Right atrium auricular region (tissue), 2 donors: ENCODE results near the gene SLC22A4. TPM values are rescaled to one million over a fixed set of nuclear protein-coding genes. Genes with fewer than 3 reads are reported as not detected.

Experiments used
- DNase-seq: peaks from one replicate; pipeline ENCODE4 v3.0.0-alpha.2; 2019; ENCODE audit warnings: low spot score
- H3K27ac ChIP-seq, 2 donors: fragments of 200-600 bp; sonication (generic); 1 replicate in 1 of 2; 2 replicates in 1 of 2; pipeline ENCODE4 v1.5.1; 2016 to 2019
- H3K27me3 ChIP-seq, 2 donors: fragments of 200-600 bp; sonication (generic); one replicate each; pipeline versions ENCODE4 v1.5.1 to v1.6.0; 2017 to 2019
- H3K36me3 ChIP-seq: fragments of 200-600 bp; sonication (generic); one replicate; pipeline ENCODE4 v1.5.1; 2016
- H3K4me1 ChIP-seq, 2 donors: fragments of 200-600 bp; sonication (generic); one replicate each; pipeline versions ENCODE4 v1.5.1 to v1.6.0; 2017 to 2019
- H3K4me3 ChIP-seq, 2 donors: fragments of 200-600 bp; sonication (generic); 1 replicate in 1 of 2; 2 replicates in 1 of 2; pipeline ENCODE4 v1.5.1; 2017 to 2019; ENCODE audit warnings: mild to moderate bottlenecking in 1 of 2, moderate library complexity in 1 of 2
- H3K9me3 ChIP-seq, 2 donors: fragments of 200-600 bp; sonication (generic); one replicate each; pipeline ENCODE4 v1.5.1; 2019
- CTCF ChIP-seq, 2 donors: fragments of 200-600 bp; sonication (generic); IDR thresholded peaks; one replicate each; pipeline ENCODE4 v1.5.1; 2019; ENCODE audit warnings: antibody characterized with exemption in 2 of 2
- total RNA-seq, 2 donors: library from RNA; depleted of rRNA; stranded (reverse); fragments of >200 nt; gene quantifications; one replicate each; pipeline ENCODE4 v1.1.0, GENCODE V29; 2016

Gene SLC22A4
- total RNA-seq, 2 donors from 2014 or later, result 1.5 to 2.8 TPM

- TF ChIP-seq CTCF (IDR thresholded peaks at IDR 0.05), result no peak
- peak overlapping the region in 1 of 2 donors; percentile 15 for H3K27ac ChIP-seq
- no peak overlapping the region for H3K4me3 ChIP-seq
- DNase-seq, result peak; percentile 56
- peaks cover 0 to 39% of the 10 kb centered on the region in 2 donors for H3K4me1 ChIP-seq
- peaks cover 15% of the 10 kb centered on the region for H3K36me3 ChIP-seq
- H3K27me3 ChIP-seq, result no peaks in the 10 kb centered on the region
- H3K9me3 ChIP-seq, result no peaks in the 10 kb centered on the region
These were observed 26.0 kb upstream of the SLC22A4 start for GRCh38 chr5:132267931-132268768.

- peak; percentile 55 for DNase-seq
- no peak for TF ChIP-seq CTCF (IDR thresholded peaks at IDR 0.05)
- no peak overlapping the region for H3K27ac ChIP-seq
These were observed 25.2 kb upstream of the SLC22A4 start for GRCh38 chr5:132268769-132269551.

GRCh38 chr5:132269635-132270334 lies 24.4 kb upstream of the SLC22A4 start:
- H3K27ac ChIP-seq, result no peak overlapping the region
- H3K36me3 ChIP-seq, result peaks cover 15% of the 10 kb centered on the region
- peaks cover 0 to 23% of the 10 kb centered on the region in 2 donors for H3K4me1 ChIP-seq
- DNase-seq, result peak; percentile 43
- H3K9me3 ChIP-seq, result no peaks in the 10 kb centered on the region
- H3K27me3 ChIP-seq, result no peaks in the 10 kb centered on the region
- TF ChIP-seq CTCF (IDR thresholded peaks at IDR 0.05), result no peak
- H3K4me3 ChIP-seq, result no peak overlapping the region

More at GRCh38 chr5:132268769-132269551, 25.2 kb upstream of the SLC22A4 start:
- Histone ChIP-seq H3K27me3 (no peaks in the 10 kb centered on the region), H3K4me3 (no peak overlapping the region), H3K9me3 (no peaks in the 10 kb centered on the region), H3K36me3 (peaks cover 15% of the 10 kb centered on the region), H3K4me1 (peaks cover 0 to 31% of the 10 kb centered on the region in 2 donors)

- Histone ChIP-seq H3K4me3 (no peak overlapping the region), H3K9me3 (no peaks in the 10 kb centered on the region), H3K4me1 (peaks cover 0 to 18% of the 10 kb centered on the region in 2 donors), H3K36me3 (peaks cover 15% of the 10 kb centered on the region), H3K27me3 (no peaks in the 10 kb centered on the region), H3K27ac (no peak overlapping the region)
- DNase-seq, result no peak
- TF ChIP-seq CTCF (IDR thresholded peaks at IDR 0.05), result no peak
These were observed 23.9 kb upstream of the SLC22A4 start for GRCh38 chr5:132270335-132270665.

- Histone ChIP-seq H3K27ac (no peak overlapping the region), H3K9me3 (no peaks in the 10 kb centered on the region), H3K4me1 (peaks cover 0 to 13% of the 10 kb centered on the region in 2 donors), H3K27me3 (no peaks in the 10 kb centered on the region), H3K36me3 (peaks cover 15% of the 10 kb centered on the region), H3K4me3 (no peak overlapping the region)
- DNase-seq, result peak; percentile 55
- no peak for TF ChIP-seq CTCF (IDR thresholded peaks at IDR 0.05)
These were observed 23.5 kb upstream of the SLC22A4 start for GRCh38 chr5:132270706-132271105.
